GM11168 (cell line): ENCODE measurements around the gene PHC3.

Source experiments
- in situ Hi-C: fragments of 300-500 bp; cut with MboI; formaldehyde crosslinking; loops from one replicate; pipeline ENCODE4 v1.12.0; 2022; ENCODE audit warnings: low sequenced_read_pairs; ENCODE audit not compliant: unreplicated experiment

Gene PHC3

GRCh38 chr3:170083343-170083742, 98.2 kb downstream of the PHC3 start:
- in situ Hi-C loops, result no loop called here

GRCh38 chr3:170081079-170081741, 100.3 kb downstream of the PHC3 start:
- in situ Hi-C loops, result no loop called here

- in situ Hi-C loops, result no loop called here
These were observed 100.9 kb downstream of the PHC3 start for GRCh38 chr3:170080605-170081004.

GRCh38 chr3:170079536-170080165, 101.9 kb downstream of the PHC3 start:
- in situ Hi-C loops, result no loop called here

GRCh38 chr3:170078620-170079281, 102.8 kb downstream of the PHC3 start:
- in situ Hi-C loops, result no loop called here

GRCh38 chr3:170077361-170077760, 104.2 kb downstream of the PHC3 start:
- in situ Hi-C loops, result no loop called here

- in situ Hi-C loops, result no loop called here
These were observed 104.8 kb downstream of the PHC3 start for GRCh38 chr3:170076715-170077238.

- in situ Hi-C loops, result no loop called here
These were observed 106.0 kb downstream of the PHC3 start for GRCh38 chr3:170075441-170076091.

- in situ Hi-C loops, result no loop called here
These were observed 117.4 kb downstream of the PHC3 start for GRCh38 chr3:170064108-170064507.

- in situ Hi-C loops, result no loop called here
These were observed 117.8 kb downstream of the PHC3 start for GRCh38 chr3:170063691-170064090.

GRCh38 chr3:170062769-170063168, 118.8 kb downstream of the PHC3 start:
- in situ Hi-C loops, result no loop called here

GRCh38 chr3:170062068-170062467, 119.5 kb downstream of the PHC3 start:
- in situ Hi-C loops, result no loop called here

- in situ Hi-C loops, result no loop called here
These were observed 122.1 kb downstream of the PHC3 start for GRCh38 chr3:170059447-170059846.

- in situ Hi-C loops, result no loop called here
These were observed 123.4 kb downstream of the PHC3 start for GRCh38 chr3:170058127-170058526.

- in situ Hi-C loops, result no loop called here
These were observed 124.0 kb downstream of the PHC3 start for GRCh38 chr3:170057550-170057949.

GRCh38 chr3:170056710-170057454, 124.7 kb downstream of the PHC3 start:
- in situ Hi-C loops, result no loop called here

- in situ Hi-C loops, result no loop called here
These were observed 126.3 kb downstream of the PHC3 start for GRCh38 chr3:170055209-170055608.

- in situ Hi-C loops, result no loop called here
These were observed 127.3 kb downstream of the PHC3 start for GRCh38 chr3:170054204-170054603.

GRCh38 chr3:170052398-170052797, 129.1 kb downstream of the PHC3 start:
- in situ Hi-C loops, result no loop called here

GRCh38 chr3:170050753-170051152, 130.8 kb downstream of the PHC3 start:
- in situ Hi-C loops, result no loop called here
